ENCODE measurements around the gene XPO4. TPM values are rescaled to one million over a fixed set of nuclear protein-coding genes. Genes with fewer than 3 reads are reported as not detected.
"Not testable (repeated sequence)": the region's sequence is repeated elsewhere in the genome, so short reads cannot be mapped to it uniquely, and the experiment has no call there.

Gene XPO4
- total RNA-seq, 1 experiment from 2014 or later: 16.2 TPM

DNA sequence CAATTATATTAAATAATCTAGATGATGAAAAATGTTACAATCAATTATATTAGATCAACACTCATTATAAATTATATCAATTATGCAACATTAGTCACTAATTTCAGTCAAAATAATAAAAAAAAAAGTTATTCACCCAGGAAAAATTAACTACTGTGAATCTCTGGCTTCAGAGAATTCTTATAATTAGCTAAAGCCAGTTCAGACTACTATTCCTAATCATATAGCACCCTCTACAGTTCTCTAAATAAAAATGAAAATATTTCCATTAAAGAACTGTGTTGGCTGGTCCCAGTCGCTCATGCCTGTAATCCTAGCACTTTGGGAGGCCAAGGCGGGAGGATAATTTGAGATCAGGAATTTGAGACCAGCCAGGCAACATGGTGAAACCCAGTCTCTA, 33.0 kb downstream of the XPO4 start:
- Histone ChIP-seq H3K27me3 (ENCODE audit: control insufficient read depth, insufficient read depth, low read length) (no peaks in the 10 kb centered on the region), H3K36me3 (ENCODE audit: control insufficient read depth, insufficient read depth, low read length) (no peaks in the 10 kb centered on the region), H3K4me3 (ENCODE audit: low read depth in 2 of 2, low read length in 2 of 2) (no peak overlapping the region), H3K9me3 (ENCODE audit: control insufficient read depth, insufficient read depth, low read depth, low read length) (no peaks in the 10 kb centered on the region), H3K4me1 (ENCODE audit: control insufficient read depth, insufficient read depth, low read length) (no peaks in the 10 kb centered on the region), H3K27ac (ENCODE audit: low read length) (no peak overlapping the region)
- ChIA-PET POLR2A (no interaction called here), CTCF (interaction anchor here (0.7 kb wide), 2 partner anchors 13 to 374 kb away, joined by 3 to 5 read pairs; no protein-coding TSS in a partner anchor)
- no peak for TF ChIP-seq TCF7L2 (IDR thresholded peaks at IDR 0.05; ENCODE audit: low read depth, low read length)
- TF ChIP-seq, protein P1, sequence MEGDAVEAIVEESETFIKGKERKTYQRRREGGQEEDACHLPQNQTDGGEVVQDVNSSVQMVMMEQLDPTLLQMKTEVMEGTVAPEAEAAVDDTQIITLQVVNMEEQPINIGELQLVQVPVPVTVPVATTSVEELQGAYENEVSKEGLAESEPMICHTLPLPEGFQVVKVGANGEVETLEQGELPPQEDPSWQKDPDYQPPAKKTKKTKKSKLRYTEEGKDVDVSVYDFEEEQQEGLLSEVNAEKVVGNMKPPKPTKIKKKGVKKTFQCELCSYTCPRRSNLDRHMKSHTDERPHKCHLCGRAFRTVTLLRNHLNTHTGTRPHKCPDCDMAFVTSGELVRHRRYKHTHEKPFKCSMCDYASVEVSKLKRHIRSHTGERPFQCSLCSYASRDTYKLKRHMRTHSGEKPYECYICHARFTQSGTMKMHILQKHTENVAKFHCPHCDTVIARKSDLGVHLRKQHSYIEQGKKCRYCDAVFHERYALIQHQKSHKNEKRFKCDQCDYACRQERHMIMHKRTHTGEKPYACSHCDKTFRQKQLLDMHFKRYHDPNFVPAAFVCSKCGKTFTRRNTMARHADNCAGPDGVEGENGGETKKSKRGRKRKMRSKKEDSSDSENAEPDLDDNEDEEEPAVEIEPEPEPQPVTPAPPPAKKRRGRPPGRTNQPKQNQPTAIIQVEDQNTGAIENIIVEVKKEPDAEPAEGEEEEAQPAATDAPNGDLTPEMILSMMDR (IDR thresholded peaks at IDR 0.05): peak; percentile 10; the same call in 1 of the 2 replicates
- TF ChIP-seq POLR2AphosphoS5 (IDR thresholded peaks at IDR 0.05; ENCODE audit: low read depth, low read length): no peak
- in situ Hi-C loops (cut with HindIII; ENCODE audit: low pct_unique_long_range_greater_than_20kb, low sequenced_read_pairs) (no loop called here), intact Hi-C loops (cut with micrococcal nuclease; ENCODE audit: unreplicated experiment) (no loop called here)
- ATAC-seq: no peak
- no peak for DNase-seq (ENCODE audit: low read depth, low spot score)
- BruUV-seq (replicated peaks): no TSS peak

DNA sequence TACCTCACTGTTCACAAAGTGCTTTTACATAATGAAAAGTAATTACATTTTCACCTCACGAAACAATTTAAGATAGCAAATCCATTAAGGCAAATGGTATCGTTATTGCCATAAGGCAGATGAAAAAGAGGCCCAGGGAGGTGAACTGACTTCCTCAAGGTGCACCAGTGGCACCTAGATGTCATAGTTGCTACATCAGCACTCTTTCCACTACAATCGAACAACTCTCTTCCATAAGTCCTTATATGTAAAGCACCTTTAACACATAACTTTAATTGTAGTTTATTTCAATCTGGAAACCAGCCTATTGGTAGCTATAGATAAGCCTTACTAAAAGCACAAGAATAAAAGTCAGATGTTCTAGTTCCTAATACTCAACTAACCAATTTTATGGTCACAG, 35.1 kb downstream of the XPO4 start:
- H3K4me3 ChIP-seq (ENCODE audit: low read depth in 2 of 2, low read length in 2 of 2): no peak overlapping the region
- ATAC-seq (no peak), DNase-seq (ENCODE audit: low read depth, low spot score) (no peak)
- H3K9me3 ChIP-seq (ENCODE audit: control insufficient read depth, insufficient read depth, low read depth, low read length): no peaks in the 10 kb centered on the region
- H3K36me3 ChIP-seq (ENCODE audit: control insufficient read depth, insufficient read depth, low read length): no peaks in the 10 kb centered on the region
- H3K27ac ChIP-seq (ENCODE audit: low read length): no peak overlapping the region
- TF ChIP-seq, protein P2, sequence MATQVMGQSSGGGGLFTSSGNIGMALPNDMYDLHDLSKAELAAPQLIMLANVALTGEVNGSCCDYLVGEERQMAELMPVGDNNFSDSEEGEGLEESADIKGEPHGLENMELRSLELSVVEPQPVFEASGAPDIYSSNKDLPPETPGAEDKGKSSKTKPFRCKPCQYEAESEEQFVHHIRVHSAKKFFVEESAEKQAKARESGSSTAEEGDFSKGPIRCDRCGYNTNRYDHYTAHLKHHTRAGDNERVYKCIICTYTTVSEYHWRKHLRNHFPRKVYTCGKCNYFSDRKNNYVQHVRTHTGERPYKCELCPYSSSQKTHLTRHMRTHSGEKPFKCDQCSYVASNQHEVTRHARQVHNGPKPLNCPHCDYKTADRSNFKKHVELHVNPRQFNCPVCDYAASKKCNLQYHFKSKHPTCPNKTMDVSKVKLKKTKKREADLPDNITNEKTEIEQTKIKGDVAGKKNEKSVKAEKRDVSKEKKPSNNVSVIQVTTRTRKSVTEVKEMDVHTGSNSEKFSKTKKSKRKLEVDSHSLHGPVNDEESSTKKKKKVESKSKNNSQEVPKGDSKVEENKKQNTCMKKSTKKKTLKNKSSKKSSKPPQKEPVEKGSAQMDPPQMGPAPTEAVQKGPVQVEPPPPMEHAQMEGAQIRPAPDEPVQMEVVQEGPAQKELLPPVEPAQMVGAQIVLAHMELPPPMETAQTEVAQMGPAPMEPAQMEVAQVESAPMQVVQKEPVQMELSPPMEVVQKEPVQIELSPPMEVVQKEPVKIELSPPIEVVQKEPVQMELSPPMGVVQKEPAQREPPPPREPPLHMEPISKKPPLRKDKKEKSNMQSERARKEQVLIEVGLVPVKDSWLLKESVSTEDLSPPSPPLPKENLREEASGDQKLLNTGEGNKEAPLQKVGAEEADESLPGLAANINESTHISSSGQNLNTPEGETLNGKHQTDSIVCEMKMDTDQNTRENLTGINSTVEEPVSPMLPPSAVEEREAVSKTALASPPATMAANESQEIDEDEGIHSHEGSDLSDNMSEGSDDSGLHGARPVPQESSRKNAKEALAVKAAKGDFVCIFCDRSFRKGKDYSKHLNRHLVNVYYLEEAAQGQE (IDR thresholded peaks at IDR 0.05; ENCODE audit: insufficient read depth in 1 of 2, low read depth in 2 of 2, low read length in 1 of 2): no peak
- TF ChIP-seq SIN3A (IDR thresholded peaks at IDR 0.05; ENCODE audit: borderline replicate concordance, insufficient read depth, low read depth, low read length) (no peak), TCF7L2 (IDR thresholded peaks at IDR 0.05; ENCODE audit: low read depth, low read length) (no peak), POLR2AphosphoS5 (IDR thresholded peaks at IDR 0.05; ENCODE audit: low read depth, low read length) (no peak)
- TF ChIP-seq, protein P1 (IDR thresholded peaks at IDR 0.05): no peak
- CTCF ChIA-PET: no interaction called here
- intact Hi-C loops (cut with micrococcal nuclease; ENCODE audit: unreplicated experiment): no loop called here
- no peaks in the 10 kb centered on the region for H3K27me3 ChIP-seq (ENCODE audit: control insufficient read depth, insufficient read depth, low read length)
- in situ Hi-C loops (cut with HindIII; ENCODE audit: low pct_unique_long_range_greater_than_20kb, low sequenced_read_pairs): no loop called here
- POLR2A ChIA-PET: no interaction called here
- BruUV-seq (replicated peaks): no TSS peak
- H3K4me1 ChIP-seq (ENCODE audit: control insufficient read depth, insufficient read depth, low read length): no peaks in the 10 kb centered on the region

DNA sequence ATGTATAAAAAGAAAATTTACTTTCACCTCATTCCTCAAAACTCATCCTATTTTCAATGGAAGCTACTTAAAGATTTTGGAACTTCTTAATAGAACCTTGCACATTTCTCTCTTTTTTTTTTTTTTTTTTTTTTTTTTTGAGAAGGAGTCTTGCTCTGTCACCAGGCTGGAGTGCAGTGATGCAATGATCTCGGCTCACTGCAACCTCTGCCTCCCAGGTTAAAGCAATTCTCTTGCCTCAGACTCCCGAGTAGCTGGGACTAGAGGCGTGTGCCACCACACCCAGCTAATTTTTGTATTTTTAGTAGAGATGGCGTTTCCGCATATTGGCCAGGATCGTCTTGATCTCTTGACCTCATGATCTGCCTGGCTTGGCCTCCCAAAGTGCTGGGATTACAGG, 40.9 kb downstream of the XPO4 start:
- H3K27me3 ChIP-seq (ENCODE audit: control insufficient read depth, insufficient read depth, low read length); DNase-seq (ENCODE audit: low read depth, low spot score); H3K27ac ChIP-seq (ENCODE audit: low read length); POLR2A ChIA-PET; H3K4me1 ChIP-seq (ENCODE audit: control insufficient read depth, insufficient read depth, low read length); intact Hi-C loops (cut with micrococcal nuclease; ENCODE audit: unreplicated experiment); CTCF ChIA-PET; H3K36me3 ChIP-seq (ENCODE audit: control insufficient read depth, insufficient read depth, low read length); BruUV-seq (replicated peaks); ATAC-seq; in situ Hi-C loops (cut with HindIII; ENCODE audit: low pct_unique_long_range_greater_than_20kb, low sequenced_read_pairs); H3K4me3 ChIP-seq (ENCODE audit: low read depth in 2 of 2, low read length in 2 of 2); H3K9me3 ChIP-seq (ENCODE audit: control insufficient read depth, insufficient read depth, low read depth, low read length): not testable (repeated sequence)

Data from Panc1 (cell line).